ENCODE data around the gene PSME2. TPM values are rescaled to one million over a fixed set of nuclear protein-coding genes. Genes with fewer than 3 reads are reported as not detected.
A peak's percentile ranks its signal among the peaks of the same experiment; 100 is the strongest.

PSME2 gene
- total and polyA plus RNA-seq, 9 of the 15 experiments (the other 6 are each of a cell fraction or from before 2014, with no cell fraction given) = 111 to 579 (median 159) TPM

DNA sequence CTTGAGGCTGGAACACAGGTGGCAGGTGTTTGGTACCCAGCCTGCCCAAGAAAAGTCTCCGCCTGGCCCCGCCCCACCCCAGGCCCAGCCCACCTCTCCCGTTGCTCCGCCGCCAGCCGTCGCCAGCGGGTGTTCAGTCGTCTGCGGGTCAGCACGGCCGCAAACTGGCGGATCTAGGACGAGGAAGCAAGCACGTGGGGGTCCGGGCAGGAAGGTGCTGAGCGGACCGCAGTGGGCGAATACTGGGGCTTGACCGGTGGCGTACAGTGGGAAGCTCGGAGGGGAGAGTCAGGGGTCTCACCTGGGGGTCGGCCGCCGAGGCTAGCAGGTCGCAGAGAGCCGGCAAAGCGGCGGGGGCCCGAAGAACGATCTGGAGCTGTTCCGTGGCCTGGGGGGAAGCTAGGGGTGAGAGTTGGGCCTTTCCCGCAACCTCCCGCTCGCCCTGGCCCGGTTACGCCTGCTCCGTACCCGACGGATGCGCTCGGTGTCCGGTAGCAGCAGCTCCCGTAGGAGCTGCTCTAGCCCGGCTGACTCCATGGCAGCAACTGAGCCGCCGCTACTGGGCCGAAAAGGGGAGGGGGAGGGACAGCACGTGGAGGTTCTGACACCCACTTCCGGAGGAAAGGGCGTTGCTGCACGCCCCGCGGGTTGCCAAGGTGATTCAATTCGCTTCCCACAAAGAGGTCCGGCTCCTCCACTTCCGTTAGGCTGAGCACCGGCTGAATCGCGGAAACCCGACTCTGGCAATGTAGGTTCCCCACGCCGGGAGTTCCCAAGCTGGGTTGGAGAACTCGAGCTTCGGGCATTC, 42.0 kb upstream of the PSME2 start, which contains the start of gene IPO4 (continued):
- TF ChIP-seq HDAC1 (IDR thresholded peaks at IDR 0.05) = peak; percentile 76 to 99; a peak in 3 of 4 replicates
- no peak for TF ChIP-seq NFE2L1 (tag; IDR thresholded peaks at IDR 0.05; ENCODE audit: borderline replicate concordance, low read depth)
- peak; percentile 93 for TF ChIP-seq HDAC2 (IDR thresholded peaks at IDR 0.05)
- no peak for TF ChIP-seq BRD9 (IDR thresholded peaks at IDR 0.05; ENCODE audit: low read depth, partially characterized antibody)
- peak; percentile 72 for TF ChIP-seq C11orf30 (IDR thresholded peaks at IDR 0.05; ENCODE audit: low read depth)
- TF ChIP-seq, protein P1, sequence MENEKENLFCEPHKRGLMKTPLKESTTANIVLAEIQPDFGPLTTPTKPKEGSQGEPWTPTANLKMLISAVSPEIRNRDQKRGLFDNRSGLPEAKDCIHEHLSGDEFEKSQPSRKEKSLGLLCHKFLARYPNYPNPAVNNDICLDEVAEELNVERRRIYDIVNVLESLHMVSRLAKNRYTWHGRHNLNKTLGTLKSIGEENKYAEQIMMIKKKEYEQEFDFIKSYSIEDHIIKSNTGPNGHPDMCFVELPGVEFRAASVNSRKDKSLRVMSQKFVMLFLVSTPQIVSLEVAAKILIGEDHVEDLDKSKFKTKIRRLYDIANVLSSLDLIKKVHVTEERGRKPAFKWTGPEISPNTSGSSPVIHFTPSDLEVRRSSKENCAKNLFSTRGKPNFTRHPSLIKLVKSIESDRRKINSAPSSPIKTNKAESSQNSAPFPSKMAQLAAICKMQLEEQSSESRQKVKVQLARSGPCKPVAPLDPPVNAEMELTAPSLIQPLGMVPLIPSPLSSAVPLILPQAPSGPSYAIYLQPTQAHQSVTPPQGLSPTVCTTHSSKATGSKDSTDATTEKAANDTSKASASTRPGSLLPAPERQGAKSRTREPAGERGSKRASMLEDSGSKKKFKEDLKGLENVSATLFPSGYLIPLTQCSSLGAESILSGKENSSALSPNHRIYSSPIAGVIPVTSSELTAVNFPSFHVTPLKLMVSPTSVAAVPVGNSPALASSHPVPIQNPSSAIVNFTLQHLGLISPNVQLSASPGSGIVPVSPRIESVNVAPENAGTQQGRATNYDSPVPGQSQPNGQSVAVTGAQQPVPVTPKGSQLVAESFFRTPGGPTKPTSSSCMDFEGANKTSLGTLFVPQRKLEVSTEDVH (IDR thresholded peaks at IDR 0.05; ENCODE audit: low read depth, partially characterized antibody) = peak; percentile 85
- peak; percentile 95 for TF ChIP-seq RBM22 (IDR thresholded peaks at IDR 0.05; ENCODE audit: low read depth, low read length, poor library complexity, severe bottlenecking)
- TF ChIP-seq MBD2 (IDR thresholded peaks at IDR 0.05; ENCODE audit: borderline replicate concordance, low read depth) = peak; percentile 60
- TF ChIP-seq, protein P2, sequence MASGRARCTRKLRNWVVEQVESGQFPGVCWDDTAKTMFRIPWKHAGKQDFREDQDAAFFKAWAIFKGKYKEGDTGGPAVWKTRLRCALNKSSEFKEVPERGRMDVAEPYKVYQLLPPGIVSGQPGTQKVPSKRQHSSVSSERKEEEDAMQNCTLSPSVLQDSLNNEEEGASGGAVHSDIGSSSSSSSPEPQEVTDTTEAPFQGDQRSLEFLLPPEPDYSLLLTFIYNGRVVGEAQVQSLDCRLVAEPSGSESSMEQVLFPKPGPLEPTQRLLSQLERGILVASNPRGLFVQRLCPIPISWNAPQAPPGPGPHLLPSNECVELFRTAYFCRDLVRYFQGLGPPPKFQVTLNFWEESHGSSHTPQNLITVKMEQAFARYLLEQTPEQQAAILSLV (tag; IDR thresholded peaks at IDR 0.05) = no peak
- TF ChIP-seq, protein P3, sequence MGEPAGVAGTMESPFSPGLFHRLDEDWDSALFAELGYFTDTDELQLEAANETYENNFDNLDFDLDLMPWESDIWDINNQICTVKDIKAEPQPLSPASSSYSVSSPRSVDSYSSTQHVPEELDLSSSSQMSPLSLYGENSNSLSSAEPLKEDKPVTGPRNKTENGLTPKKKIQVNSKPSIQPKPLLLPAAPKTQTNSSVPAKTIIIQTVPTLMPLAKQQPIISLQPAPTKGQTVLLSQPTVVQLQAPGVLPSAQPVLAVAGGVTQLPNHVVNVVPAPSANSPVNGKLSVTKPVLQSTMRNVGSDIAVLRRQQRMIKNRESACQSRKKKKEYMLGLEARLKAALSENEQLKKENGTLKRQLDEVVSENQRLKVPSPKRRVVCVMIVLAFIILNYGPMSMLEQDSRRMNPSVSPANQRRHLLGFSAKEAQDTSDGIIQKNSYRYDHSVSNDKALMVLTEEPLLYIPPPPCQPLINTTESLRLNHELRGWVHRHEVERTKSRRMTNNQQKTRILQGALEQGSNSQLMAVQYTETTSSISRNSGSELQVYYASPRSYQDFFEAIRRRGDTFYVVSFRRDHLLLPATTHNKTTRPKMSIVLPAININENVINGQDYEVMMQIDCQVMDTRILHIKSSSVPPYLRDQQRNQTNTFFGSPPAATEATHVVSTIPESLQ (CRISPR knock-in tag; IDR thresholded peaks at IDR 0.05) = no peak
- TF ChIP-seq SMC3 (conservative IDR thresholded peaks at IDR 0.05; ENCODE audit: insufficient read depth, low read depth, low read length) = 0 out of 2 replicates have a peak, but pooled peaks have one; percentile 34
- TF ChIP-seq SMAD1 (IDR thresholded peaks at IDR 0.05; ENCODE audit: low read depth, low read length, partially characterized antibody) = peak; percentile 28
- TF ChIP-seq KLF6 (CRISPR knock-in tag; IDR thresholded peaks at IDR 0.05; ENCODE audit: borderline replicate concordance) = peak; percentile 57; the same call in 1 of the 2 replicates
- TF ChIP-seq NCOA1 (IDR thresholded peaks at IDR 0.05; ENCODE audit: low read depth) = peak; percentile 99
- TF ChIP-seq HIVEP1 (CRISPR knock-in tag; IDR thresholded peaks at IDR 0.05) = 0 out of 2 replicates have a peak, but pooled peaks have one; percentile 49

All from K562 (cell line).